ENCODE measurements around the gene OMG.

OMG gene

DNA sequence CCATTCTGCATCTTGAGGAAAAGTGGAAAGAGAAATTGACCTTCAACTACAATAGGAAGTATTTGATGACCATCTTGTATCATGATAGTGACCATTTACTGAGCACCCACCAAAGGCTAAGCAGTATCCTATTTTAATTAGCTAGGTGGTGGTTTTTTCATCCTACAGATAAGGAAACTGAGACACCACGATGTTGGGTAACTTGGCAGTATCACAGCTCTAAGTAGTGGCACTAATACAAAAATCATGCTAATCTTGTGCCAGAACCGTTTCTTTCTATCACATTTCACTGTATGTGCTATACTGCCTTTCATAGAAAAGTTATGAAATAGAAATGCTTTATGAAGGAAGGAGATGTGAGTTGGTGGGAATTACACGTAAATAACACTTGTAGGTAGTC lies 14.5 kb upstream of the OMG start:
- Histone ChIP-seq H3K9me3 (ENCODE audit: low read depth, low read length) (no peaks in the 10 kb centered on the region), H3K9ac (ENCODE audit: insufficient read length) (no peak overlapping the region), H3K27ac (no peak overlapping the region), H3K36me3 (ENCODE audit: insufficient read depth, low read length) (no peaks in the 10 kb centered on the region), H3K4me3 (no peak overlapping the region)
- DNase-seq (ENCODE audit: low read depth, low spot score): no peak
- no peak for TF ChIP-seq FOXP2 (optimal IDR thresholded peaks at IDR 0.05; ENCODE audit: control extremely low read depth, extremely low read length, insufficient read depth)
- no peak for TF ChIP-seq POLR2AphosphoS5 (IDR thresholded peaks at IDR 0.05; ENCODE audit: borderline replicate concordance, low read depth, low read length)
- no peak for TF ChIP-seq EZH2 (IDR thresholded peaks at IDR 0.05)

DNA sequence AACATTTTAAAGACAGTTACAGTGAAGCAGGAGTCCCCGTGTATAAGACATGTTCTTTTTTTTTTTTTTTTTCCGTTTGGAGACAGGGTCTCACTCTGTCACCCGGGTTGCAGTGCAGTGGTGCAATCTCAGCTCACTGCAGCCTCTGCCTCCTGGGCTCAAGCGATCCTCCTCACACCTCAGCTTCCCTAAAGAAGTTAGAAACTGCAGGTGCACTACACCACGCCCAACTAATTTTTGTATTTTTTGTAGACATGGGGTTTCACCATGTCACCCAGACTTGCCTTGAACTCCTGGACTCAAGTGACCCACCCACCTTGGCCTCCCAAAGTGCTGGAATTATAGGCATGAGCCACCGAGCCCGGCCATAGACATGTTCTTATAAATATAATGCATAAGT lies 13.8 kb upstream of the OMG start:
- H3K9me3 ChIP-seq (ENCODE audit: low read depth, low read length): no peaks in the 10 kb centered on the region
- H3K36me3 ChIP-seq (ENCODE audit: insufficient read depth, low read length): no peaks in the 10 kb centered on the region
- DNase-seq (ENCODE audit: low read depth, low spot score): no peak
- no peak overlapping the region for H3K27ac ChIP-seq
- no peak overlapping the region for H3K4me3 ChIP-seq
- TF ChIP-seq EZH2 (IDR thresholded peaks at IDR 0.05) (no peak), FOXP2 (optimal IDR thresholded peaks at IDR 0.05; ENCODE audit: control extremely low read depth, extremely low read length, insufficient read depth) (no peak), POLR2AphosphoS5 (IDR thresholded peaks at IDR 0.05; ENCODE audit: borderline replicate concordance, low read depth, low read length) (no peak)
- H3K9ac ChIP-seq (ENCODE audit: insufficient read length): no peak overlapping the region

DNA sequence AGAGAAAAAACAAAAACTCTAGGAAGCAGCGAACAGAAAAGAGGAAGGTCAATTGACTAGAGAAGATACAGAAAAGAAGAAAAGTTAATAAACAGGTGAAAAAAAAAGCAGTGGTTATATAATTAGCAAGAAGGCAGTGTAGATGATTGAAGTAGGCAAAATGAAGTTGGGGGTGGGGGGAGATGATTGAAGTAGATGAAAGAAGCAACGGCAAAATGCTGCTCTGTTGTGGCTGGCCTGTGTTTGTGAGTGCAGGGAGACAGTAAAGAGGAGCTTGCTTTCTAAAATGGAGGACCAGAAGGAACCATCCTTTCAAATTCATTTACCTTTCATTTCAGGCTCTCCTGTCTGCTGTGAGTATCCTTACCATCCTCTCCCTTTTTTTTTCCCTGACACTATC lies 13.2 kb upstream of the OMG start:
- Histone ChIP-seq H3K27ac (no peak overlapping the region), H3K4me3 (no peak overlapping the region), H3K9ac (ENCODE audit: insufficient read length) (no peak overlapping the region)

DNA sequence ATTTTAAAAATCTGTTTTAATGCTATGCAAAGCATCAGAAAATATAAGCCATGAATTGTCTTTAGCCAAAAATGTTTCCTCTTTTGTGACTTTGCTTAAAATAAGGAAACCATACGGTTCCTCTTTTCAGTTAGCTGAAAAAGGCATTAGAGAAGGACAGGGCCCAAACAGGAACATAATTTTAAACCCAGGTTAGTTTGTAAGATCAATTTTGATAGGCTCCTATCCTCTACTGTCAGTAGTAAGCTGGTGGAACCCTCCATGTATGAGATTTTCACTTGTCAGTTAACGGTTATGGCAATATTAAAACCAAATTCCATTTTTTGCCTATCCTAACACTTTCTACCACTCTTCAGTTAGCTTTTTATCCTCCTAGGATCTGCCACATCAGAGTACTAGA lies 12.5 kb upstream of the OMG start:
- Histone ChIP-seq H3K27ac (no peak overlapping the region), H3K4me3 (no peak overlapping the region), H3K36me3 (ENCODE audit: insufficient read depth, low read length) (no peaks in the 10 kb centered on the region), H3K9ac (ENCODE audit: insufficient read length) (no peak overlapping the region), H3K9me3 (ENCODE audit: low read depth, low read length) (no peaks in the 10 kb centered on the region)
- no peak for DNase-seq (ENCODE audit: low read depth, low spot score)
- TF ChIP-seq FOXP2 (optimal IDR thresholded peaks at IDR 0.05; ENCODE audit: control extremely low read depth, extremely low read length, insufficient read depth): no peak

More for the DNA sequence above, 13.2 kb upstream of the OMG start:
- TF ChIP-seq POLR2AphosphoS5 (IDR thresholded peaks at IDR 0.05; ENCODE audit: borderline replicate concordance, low read depth, low read length) (no peak), FOXP2 (optimal IDR thresholded peaks at IDR 0.05; ENCODE audit: control extremely low read depth, extremely low read length, insufficient read depth) (no peak), EZH2 (IDR thresholded peaks at IDR 0.05) (no peak)
- Histone ChIP-seq H3K36me3 (ENCODE audit: insufficient read depth, low read length) (no peaks in the 10 kb centered on the region), H3K9me3 (ENCODE audit: low read depth, low read length) (no peaks in the 10 kb centered on the region)
- no peak for DNase-seq (ENCODE audit: low read depth, low spot score)

DNA sequence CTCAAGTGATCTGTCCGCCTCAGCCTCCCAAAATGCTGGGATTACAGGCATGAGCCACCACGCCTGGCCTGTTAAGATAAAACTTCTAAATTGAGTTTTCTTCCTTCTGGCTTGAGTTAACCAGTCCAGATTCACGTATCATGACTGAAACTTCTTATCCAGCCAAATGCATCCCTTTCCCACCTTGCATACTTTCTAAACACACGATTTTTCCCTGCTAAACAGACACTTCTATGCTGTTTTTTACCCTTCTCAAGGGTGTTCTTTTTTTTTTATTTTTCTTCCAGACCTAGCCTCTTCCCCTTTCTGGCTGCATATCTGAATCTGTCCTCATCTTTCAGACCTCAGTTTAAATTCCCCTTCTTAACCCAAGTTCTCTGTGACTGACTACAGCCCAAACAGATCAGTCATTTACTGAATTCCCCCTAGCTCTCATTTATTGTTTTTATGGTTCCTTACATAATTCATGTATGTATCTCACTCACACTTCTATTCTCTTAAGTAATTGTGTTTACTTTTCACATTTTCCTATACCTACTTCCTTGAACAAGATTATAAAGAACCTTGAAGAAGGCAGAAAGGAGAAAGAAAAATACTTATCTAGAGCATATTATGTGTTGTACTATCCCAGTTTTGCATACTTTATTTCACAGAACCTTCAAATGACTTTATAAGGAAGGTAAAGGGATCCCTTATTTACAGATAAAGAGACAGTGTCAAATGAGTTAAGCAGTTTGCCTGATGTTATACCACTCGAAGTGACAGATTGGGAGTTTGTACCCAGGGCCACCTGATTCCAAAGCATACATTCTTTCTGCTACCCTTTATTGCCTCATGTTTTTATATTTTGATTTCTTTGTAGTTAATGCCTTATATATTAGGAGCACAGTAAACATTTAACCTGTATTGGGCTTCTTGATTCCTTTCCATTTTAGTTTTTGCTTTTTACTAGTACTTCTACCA lies 11.6 kb upstream of the OMG start:
- DNase-seq (ENCODE audit: low read depth, low spot score): no peak
- Histone ChIP-seq H3K9ac (ENCODE audit: insufficient read length) (no peak overlapping the region), H3K9me3 (ENCODE audit: low read depth, low read length) (no peaks in the 10 kb centered on the region), H3K27ac (no peak overlapping the region), H3K36me3 (ENCODE audit: insufficient read depth, low read length) (no peaks in the 10 kb centered on the region), H3K4me3 (no peak overlapping the region)
- TF ChIP-seq EZH2 (IDR thresholded peaks at IDR 0.05) (no peak), FOXP2 (optimal IDR thresholded peaks at IDR 0.05; ENCODE audit: control extremely low read depth, extremely low read length, insufficient read depth) (no peak), POLR2AphosphoS5 (IDR thresholded peaks at IDR 0.05; ENCODE audit: borderline replicate concordance, low read depth, low read length) (no peak)

DNA sequence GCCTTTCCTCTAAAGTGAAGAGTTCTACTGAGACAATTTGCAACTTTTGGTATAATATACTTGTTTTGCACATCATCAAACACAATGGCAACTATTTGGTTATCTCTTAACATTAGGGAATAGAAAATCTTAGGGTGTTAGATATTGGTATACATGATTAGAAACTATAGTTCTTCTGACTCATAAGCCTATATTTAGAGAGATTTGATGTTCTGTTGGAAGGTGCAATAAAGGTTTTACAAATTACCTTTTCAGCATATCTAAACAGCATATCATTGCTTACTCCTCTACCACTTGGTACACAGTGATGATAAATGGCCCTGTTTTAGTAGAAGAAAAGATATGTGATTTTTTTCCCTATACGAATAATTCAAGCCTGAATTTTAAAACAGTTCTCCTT lies 10.6 kb upstream of the OMG start:
- no peak for DNase-seq (ENCODE audit: low read depth, low spot score)
- H3K27ac ChIP-seq: no peak overlapping the region
- TF ChIP-seq FOXP2 (optimal IDR thresholded peaks at IDR 0.05; ENCODE audit: control extremely low read depth, extremely low read length, insufficient read depth) (no peak), EZH2 (IDR thresholded peaks at IDR 0.05) (no peak), POLR2AphosphoS5 (IDR thresholded peaks at IDR 0.05; ENCODE audit: borderline replicate concordance, low read depth, low read length) (no peak)
- H3K4me3 ChIP-seq: no peak overlapping the region
- no peaks in the 10 kb centered on the region for H3K36me3 ChIP-seq (ENCODE audit: insufficient read depth, low read length)
- H3K9ac ChIP-seq (ENCODE audit: insufficient read length): no peak overlapping the region
- H3K9me3 ChIP-seq (ENCODE audit: low read depth, low read length): no peaks in the 10 kb centered on the region

DNA sequence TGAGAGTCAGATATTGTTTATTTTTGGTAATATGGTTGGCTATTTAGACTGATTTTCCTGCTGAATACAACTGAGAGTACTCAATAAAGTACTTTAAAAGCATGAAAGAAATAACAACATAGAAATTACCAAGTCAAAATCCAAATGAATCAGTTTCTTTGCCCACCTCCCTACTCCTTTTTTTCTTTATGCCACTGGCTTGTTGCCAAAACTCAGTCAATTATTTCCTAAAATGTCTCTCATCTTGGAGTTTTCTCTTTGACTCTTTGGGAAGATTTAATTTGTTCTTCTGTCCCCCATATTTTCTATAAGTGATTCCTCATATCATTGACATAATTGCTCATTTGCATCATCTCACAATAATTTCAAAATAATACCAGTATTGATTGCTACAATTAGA lies 2.6 kb upstream of the OMG start:
- Histone ChIP-seq H3K27ac (no peak overlapping the region), H3K9ac (ENCODE audit: insufficient read length) (no peak overlapping the region), H3K36me3 (ENCODE audit: insufficient read depth, low read length) (no peaks in the 10 kb centered on the region), H3K9me3 (ENCODE audit: low read depth, low read length) (no peaks in the 10 kb centered on the region), H3K4me3 (no peak overlapping the region)
- no peak for DNase-seq (ENCODE audit: low read depth, low spot score)
- no peak for TF ChIP-seq FOXP2 (optimal IDR thresholded peaks at IDR 0.05; ENCODE audit: control extremely low read depth, extremely low read length, insufficient read depth)
- TF ChIP-seq POLR2AphosphoS5 (IDR thresholded peaks at IDR 0.05; ENCODE audit: borderline replicate concordance, low read depth, low read length): no peak
- TF ChIP-seq EZH2 (IDR thresholded peaks at IDR 0.05): no peak

DNA sequence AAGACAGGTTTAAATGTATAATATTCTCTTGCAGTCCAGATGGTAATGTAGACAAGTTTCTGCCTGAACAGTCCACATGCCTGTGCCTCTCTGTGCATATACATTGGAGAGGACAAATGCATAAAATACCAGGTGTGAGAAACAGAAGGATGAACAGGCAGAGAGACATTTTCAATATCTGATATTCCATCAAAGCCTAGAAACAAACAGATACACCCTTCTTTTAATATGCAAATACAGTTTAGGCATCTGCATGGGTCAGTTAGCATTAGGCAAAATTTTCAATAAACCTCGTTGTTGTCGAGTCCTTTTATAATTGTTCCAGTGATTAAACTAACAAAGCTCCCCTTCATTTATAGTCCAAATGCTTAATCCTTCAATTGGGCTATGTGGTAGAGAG lies 897 bp downstream of the OMG start:
- Histone ChIP-seq H3K27ac (no peak overlapping the region), H3K9me3 (ENCODE audit: low read depth, low read length) (no peaks in the 10 kb centered on the region), H3K9ac (ENCODE audit: insufficient read length) (no peak overlapping the region), H3K4me3 (no peak overlapping the region), H3K36me3 (ENCODE audit: insufficient read depth, low read length) (peaks cover 4% of the 10 kb centered on the region; the same call in 1 of the 2 replicates)
- DNase-seq (ENCODE audit: low read depth, low spot score): no peak
- TF ChIP-seq FOXP2 (optimal IDR thresholded peaks at IDR 0.05; ENCODE audit: control extremely low read depth, extremely low read length, insufficient read depth) (no peak), POLR2AphosphoS5 (IDR thresholded peaks at IDR 0.05; ENCODE audit: borderline replicate concordance, low read depth, low read length) (no peak), EZH2 (IDR thresholded peaks at IDR 0.05) (no peak)
